NT2/D1 (cell line): Measurements from ENCODE around the gene HTR2A.

Source experiments
- SUZ12 ChIP-seq: IDR thresholded peaks from 2 replicates; pipeline ENCODE4 v1.6.1; 2011; ENCODE audit not compliant: insufficient read length, insufficient read depth; ENCODE audit errors: extremely low read depth
- ZNF274 ChIP-seq: IDR thresholded peaks from 2 replicates; pipeline ENCODE4 v1.6.1; 2011; ENCODE audit warnings: mild to moderate bottlenecking, low read depth, low read length

DNA sequence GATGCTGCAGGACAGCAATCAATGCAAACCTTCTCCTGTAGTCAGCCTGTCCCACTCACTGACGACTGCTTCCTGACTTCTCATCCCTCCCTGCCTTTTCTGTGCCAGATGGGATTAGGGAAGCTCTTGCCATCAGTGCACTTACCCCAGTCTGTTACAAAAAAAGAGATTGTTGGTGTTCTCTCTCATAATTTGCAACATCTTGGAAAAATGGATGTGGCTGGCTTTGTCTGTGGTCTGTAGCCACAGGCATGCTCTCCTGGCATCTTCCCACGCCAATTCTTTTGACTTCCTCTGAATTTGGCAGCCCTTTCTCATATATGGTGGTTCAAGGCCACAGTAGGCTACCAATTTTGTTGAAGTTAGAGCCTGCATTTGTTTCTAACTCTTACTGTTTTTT, 11.6 kb upstream of the HTR2A start:
- TF ChIP-seq ZNF274 (no peak), SUZ12 (no peak)
